ENCODE measurements around the gene SLC39A11. TPM values are rescaled to one million over a fixed set of nuclear protein-coding genes. Genes with fewer than 3 reads are reported as not detected.
A peak's percentile ranks its signal among the peaks of the same experiment; 100 is the strongest.

SLC39A11 gene
- polyA plus RNA-seq, 3 donors, result 16.6 to 27.9 (median 26.6) TPM

DNA sequence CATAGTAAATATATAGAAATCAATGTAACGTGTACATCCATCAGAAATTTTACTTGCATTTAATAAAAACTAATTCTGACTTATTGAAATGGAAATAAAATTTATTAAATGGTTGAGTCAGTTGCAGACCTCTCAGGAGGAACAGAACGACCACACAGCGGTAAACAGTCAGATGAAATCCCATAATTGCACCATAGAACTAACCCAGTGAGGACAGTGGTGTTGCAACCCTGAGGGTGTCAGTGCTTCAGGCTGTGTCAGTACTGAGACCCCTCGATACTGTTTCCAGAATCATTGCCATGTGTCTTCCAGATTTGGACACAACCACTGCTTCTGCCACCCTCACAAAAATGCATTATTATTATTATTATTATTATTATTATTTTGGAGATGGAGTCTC lies 43.3 kb upstream of the SLC39A11 start:
- H3K79me2 ChIP-seq (ENCODE audit: insufficient read depth, low read length), result no peaks in the 10 kb centered on the region
- no peaks in the 10 kb centered on the region for H4K20me1 ChIP-seq (ENCODE audit: insufficient read depth, low read length)
- Mint-ChIP-seq H3K27ac (peak overlapping the region in 3 of 7 donors; percentile 35 to 90 (median 70)), H3K9me3 (peaks cover 0 to 3% (median 0%) of the 10 kb centered on the region in 7 donors), H3K4me3 (no peak overlapping the region), H3K36me3 (peaks cover 0 to 2% of the 10 kb centered on the region in 2 donors), H3K27me3 (ENCODE audit: low read depth in 3 of 3) (peaks cover 0 to 4% (median 2%) of the 10 kb centered on the region in 3 donors), H3K4me1 (peaks cover 45% of the 10 kb centered on the region)
- TF ChIP-seq, protein P1, sequence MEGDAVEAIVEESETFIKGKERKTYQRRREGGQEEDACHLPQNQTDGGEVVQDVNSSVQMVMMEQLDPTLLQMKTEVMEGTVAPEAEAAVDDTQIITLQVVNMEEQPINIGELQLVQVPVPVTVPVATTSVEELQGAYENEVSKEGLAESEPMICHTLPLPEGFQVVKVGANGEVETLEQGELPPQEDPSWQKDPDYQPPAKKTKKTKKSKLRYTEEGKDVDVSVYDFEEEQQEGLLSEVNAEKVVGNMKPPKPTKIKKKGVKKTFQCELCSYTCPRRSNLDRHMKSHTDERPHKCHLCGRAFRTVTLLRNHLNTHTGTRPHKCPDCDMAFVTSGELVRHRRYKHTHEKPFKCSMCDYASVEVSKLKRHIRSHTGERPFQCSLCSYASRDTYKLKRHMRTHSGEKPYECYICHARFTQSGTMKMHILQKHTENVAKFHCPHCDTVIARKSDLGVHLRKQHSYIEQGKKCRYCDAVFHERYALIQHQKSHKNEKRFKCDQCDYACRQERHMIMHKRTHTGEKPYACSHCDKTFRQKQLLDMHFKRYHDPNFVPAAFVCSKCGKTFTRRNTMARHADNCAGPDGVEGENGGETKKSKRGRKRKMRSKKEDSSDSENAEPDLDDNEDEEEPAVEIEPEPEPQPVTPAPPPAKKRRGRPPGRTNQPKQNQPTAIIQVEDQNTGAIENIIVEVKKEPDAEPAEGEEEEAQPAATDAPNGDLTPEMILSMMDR (IDR thresholded peaks at IDR 0.05), result no peak
- peak overlapping the region; percentile 21 for H3K4me2 ChIP-seq (replicated peaks; ENCODE audit: extremely low read depth, low read length, poor library complexity, severe bottlenecking)
- H3K9ac ChIP-seq (ENCODE audit: insufficient read depth, low read length, poor library complexity, severe bottlenecking), result no peak overlapping the region
- 0% methylated on average over 2 of the region's 4 CpGs for WGBS (ENCODE audit: insufficient coverage)
- H3K36me3 ChIP-seq (replicated peaks in 1 of 2; ENCODE audit: control insufficient read depth in 1 of 2, insufficient read depth in 2 of 2, low read length in 2 of 2), result no peaks in the 10 kb centered on the region
- H3K27me3 ChIP-seq (ENCODE audit: control insufficient read depth in 2 of 2, insufficient read depth in 2 of 2, low read length in 2 of 2), result no peaks in the 10 kb centered on the region
- no peaks in the 10 kb centered on the region for H3K9me3 ChIP-seq (replicated peaks in 1 of 2; ENCODE audit: control insufficient read depth in 1 of 2, insufficient read depth in 1 of 2, low read length in 2 of 2)
- H3K4me3 ChIP-seq (replicated peaks in 1 of 3; ENCODE audit: low read depth in 2 of 3, low read length in 3 of 3), result no peak overlapping the region
- peak; percentile 50 to 93 (median 85) for DNase-seq
- H3K4me1 ChIP-seq (ENCODE audit: control insufficient read depth in 1 of 2, insufficient read depth in 2 of 2, low read length in 2 of 2), result peaks cover 44 to 49% of the 10 kb centered on the region in 2 donors
- H2AFZ ChIP-seq (ENCODE audit: insufficient read depth, low read depth, low read length, poor library complexity, severe bottlenecking), result no peak overlapping the region
- H3K27ac ChIP-seq (ENCODE audit: low read depth in 1 of 2, low read length in 2 of 2), result peak overlapping the region; percentile 25 to 60
- intact Hi-C loops (cut with micrococcal nuclease), result loop anchor here in 1 of 2 donors (2.0 kb wide), 1 partner anchor 31 kb away; no protein-coding TSS in a partner anchor

DNA sequence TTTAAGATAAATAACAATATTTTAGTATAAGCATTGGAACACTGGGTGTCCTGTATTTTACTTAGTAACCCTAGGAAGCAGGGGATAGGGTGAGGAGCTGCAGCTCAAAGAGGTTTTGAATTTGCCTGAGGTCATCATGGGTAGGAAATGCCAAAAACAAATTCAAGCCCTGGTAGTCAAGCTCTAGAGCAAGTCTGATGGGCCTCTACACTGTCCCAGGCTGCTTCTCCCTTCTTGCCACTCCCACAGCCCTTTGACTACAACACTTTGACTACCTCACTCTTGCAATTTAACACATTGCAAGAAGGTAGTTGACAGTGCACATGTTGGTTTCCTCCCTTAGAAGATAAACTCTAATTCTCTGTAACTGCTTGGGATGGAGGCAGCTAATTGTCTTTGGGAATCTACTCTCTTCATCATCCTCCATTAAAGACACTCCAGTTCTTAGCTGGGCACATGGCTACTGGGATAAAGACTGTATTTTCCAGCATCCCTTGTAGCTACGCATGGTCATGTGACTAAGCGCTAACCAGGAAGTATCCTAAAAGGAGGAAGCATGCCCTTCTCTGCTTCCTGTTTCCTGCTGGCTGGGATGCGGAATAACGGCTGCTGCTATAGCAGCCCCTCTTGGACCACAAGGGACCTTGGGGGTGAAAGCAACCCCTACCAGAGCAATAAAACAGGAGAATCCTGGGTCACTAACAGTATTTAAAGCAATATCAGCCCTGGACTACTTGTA lies 41.6 kb upstream of the SLC39A11 start:
- H4K20me1 ChIP-seq (ENCODE audit: insufficient read depth, low read length), result no peaks in the 10 kb centered on the region
- Mint-ChIP-seq H3K4me1 (peaks cover 39% of the 10 kb centered on the region), H3K27me3 (ENCODE audit: low read depth in 3 of 3) (peaks cover 0 to 2% (median 2%) of the 10 kb centered on the region in 3 donors), H3K4me3 (peak overlapping the region in 1 of 2 donors; percentile 60), H3K36me3 (peaks cover 0 to 2% of the 10 kb centered on the region in 2 donors), H3K27ac (peak overlapping the region in 6 of 7 donors; percentile 50 to 68 (median 66)), H3K9me3 (peaks cover 0 to 3% (median 0%) of the 10 kb centered on the region in 7 donors)
- peak overlapping the region in 1 of 2 donors; percentile 65 for H3K27ac ChIP-seq (ENCODE audit: low read depth in 1 of 2, low read length in 2 of 2)
- H3K27me3 ChIP-seq (ENCODE audit: control insufficient read depth in 2 of 2, insufficient read depth in 2 of 2, low read length in 2 of 2), result no peaks in the 10 kb centered on the region
- no peaks in the 10 kb centered on the region for H3K79me2 ChIP-seq (ENCODE audit: insufficient read depth, low read length)
- no peaks in the 10 kb centered on the region for H3K9me3 ChIP-seq (replicated peaks in 1 of 2; ENCODE audit: control insufficient read depth in 1 of 2, insufficient read depth in 1 of 2, low read length in 2 of 2)
- peak overlapping the region; percentile 12 for H3K9ac ChIP-seq (ENCODE audit: insufficient read depth, low read length, poor library complexity, severe bottlenecking)
- H3K4me2 ChIP-seq (replicated peaks; ENCODE audit: extremely low read depth, low read length, poor library complexity, severe bottlenecking), result peak overlapping the region; percentile 71
- peak overlapping the region; percentile 44 for H2AFZ ChIP-seq (ENCODE audit: insufficient read depth, low read depth, low read length, poor library complexity, severe bottlenecking)
- intact Hi-C loops (cut with micrococcal nuclease), result loop anchor here in 1 of 2 donors (2.0 kb wide), 1 partner anchor 29 kb away; no protein-coding TSS in a partner anchor
- 3% methylated on average over 4 of the region's 4 CpGs for WGBS (ENCODE audit: insufficient coverage)
- peak; percentile 51 to 90 (median 85) for DNase-seq
- H3K36me3 ChIP-seq (replicated peaks in 1 of 2; ENCODE audit: control insufficient read depth in 1 of 2, insufficient read depth in 2 of 2, low read length in 2 of 2), result no peaks in the 10 kb centered on the region
- peak overlapping the region in 1 of 3 experiments; percentile 65 for H3K4me3 ChIP-seq (replicated peaks in 1 of 3; ENCODE audit: low read depth in 2 of 3, low read length in 3 of 3)
- peaks cover 42 to 44% of the 10 kb centered on the region in 2 donors for H3K4me1 ChIP-seq (ENCODE audit: control insufficient read depth in 1 of 2, insufficient read depth in 2 of 2, low read length in 2 of 2)
- TF ChIP-seq, protein P1 (IDR thresholded peaks at IDR 0.05), result no peak
